Inflammatory macrophage (primary cell): ENCODE data around the gene NLRC3.

Source experiments
- DNase-seq, 2 donors: peaks; one replicate each; pipeline ENCODE4 v3.0.0-alpha.2; 2020 to 2022

NLRC3 gene

DNA sequence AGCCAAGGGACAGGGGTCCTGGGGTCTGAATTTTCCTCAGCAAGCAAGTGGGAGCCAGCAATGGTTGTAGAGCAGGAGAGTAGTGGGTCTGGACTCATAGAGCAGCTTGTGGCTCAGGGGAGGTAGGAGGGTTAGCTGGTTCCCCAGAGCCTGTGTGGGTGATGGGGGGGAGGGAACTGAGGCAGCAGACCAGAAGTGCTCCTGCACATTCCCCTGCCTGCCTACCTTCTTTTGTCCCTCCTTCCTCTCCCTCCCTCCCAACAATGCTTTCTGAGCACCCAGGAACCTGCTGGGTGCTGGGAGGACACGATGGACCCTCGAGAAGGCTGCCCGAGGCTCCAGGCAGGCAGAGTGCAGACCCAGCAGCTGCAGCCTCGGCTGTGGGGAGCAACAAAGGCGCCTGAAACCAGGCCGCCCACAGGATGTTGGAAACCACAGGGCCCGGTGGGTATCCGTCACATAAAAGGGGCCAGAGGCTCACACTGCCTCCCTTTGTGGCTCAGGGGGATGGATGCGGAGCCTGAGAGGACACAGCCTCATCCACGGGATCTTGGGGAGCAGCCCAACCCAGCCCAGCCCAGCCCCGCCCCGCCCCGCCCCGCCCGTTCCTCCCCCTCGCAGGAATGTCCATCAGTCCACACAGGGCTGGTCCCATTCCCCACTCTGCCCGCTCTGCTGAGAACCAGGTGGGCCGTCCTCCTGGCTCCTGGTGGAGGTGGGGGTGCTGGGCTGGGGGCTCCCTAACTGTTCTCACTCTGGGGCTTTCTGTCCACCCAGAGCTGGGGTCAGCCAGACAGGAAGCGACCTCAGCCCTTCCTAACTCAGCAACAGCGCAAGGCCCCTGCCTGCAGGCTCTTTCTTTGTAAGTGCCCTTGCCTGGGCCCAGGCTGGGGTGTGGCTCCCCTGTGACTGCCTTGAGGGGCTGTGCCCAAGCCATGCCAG is 1.7 kb upstream of the NLRC3 start:
- DNase-seq: no peak

DNA sequence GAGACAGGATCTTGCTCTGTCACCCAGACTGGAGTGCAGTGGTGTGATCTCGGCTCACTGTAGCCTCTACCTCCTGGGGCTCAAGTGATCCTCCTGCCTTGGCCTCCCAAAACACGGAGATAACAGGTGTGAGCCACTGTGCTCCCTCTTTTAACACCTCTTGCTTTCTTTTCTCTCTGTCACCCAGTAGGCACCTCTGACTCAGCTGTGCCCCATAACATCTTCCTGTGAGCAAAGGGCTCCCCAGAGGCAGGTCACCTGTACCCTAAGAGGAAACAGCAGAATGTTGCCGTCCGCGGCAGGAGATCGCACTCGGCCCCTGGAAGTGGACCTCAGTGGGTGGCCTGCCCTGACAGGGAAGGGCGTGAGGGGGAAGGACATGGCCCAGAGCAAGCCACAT is 918 bp upstream of the NLRC3 start:
- DNase-seq: no peak

DNA sequence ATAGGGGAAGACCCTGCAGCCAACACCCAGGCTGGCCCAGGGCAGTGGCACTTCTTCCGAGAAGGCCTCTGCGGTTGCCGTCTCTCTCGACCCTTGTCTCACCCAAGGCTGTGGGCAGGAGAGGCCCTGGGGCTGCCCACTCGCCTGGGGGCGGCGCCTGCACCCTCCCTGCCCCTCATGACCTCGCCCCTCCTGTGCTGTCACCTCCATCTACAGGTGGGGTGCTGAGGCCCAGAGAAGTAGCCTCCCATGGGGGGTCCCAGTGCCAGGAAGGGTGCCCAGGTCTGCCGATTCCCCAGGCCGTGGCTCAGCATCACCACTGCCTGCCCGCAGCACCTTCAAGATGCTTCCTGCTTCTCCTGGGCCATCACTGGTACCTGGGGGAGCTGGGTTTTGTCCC is 992 bp downstream of the NLRC3 start:
- no peak for DNase-seq

DNA sequence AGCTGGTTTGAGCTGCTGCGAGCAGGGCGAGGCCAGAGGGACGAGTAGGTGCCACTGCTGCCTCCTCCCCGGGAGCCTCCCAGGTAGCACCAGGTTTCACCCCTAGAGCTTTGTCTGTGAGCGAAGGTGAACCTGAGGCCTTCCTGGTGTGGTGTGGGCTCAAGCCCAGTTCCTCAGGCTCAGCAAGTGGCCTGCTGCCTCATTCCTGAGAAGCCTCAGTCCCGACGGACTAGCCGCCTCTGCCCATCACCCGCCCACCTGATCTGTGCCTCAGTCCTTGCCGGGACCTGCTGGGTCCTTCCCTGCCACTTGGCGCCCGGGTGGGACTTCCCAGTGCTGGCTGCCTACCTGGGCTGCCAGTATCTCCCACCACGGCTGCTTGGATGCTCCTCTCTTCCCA is 1.7 kb downstream of the NLRC3 start:
- DNase-seq: no peak

DNA sequence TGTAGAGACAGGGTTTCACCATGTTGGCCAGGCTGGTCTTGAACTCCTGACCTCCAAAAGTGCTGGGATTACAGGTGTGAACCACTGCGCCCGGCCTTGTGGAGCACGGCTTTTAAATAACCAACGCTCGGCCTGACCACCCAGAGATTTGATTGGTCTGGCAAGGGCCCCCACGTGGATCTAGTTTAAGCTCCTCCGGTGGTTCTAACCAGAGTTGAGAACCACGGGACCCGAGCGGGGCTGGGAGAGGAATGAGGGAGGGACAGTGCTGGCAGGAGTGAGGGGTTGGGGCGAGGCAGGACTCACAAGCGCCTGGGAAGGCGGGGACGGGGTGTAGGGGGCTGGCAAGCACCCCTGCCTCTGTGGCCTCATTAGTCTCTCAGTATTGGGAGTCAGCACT is 3.0 kb downstream of the NLRC3 start:
- DNase-seq: no peak

DNA sequence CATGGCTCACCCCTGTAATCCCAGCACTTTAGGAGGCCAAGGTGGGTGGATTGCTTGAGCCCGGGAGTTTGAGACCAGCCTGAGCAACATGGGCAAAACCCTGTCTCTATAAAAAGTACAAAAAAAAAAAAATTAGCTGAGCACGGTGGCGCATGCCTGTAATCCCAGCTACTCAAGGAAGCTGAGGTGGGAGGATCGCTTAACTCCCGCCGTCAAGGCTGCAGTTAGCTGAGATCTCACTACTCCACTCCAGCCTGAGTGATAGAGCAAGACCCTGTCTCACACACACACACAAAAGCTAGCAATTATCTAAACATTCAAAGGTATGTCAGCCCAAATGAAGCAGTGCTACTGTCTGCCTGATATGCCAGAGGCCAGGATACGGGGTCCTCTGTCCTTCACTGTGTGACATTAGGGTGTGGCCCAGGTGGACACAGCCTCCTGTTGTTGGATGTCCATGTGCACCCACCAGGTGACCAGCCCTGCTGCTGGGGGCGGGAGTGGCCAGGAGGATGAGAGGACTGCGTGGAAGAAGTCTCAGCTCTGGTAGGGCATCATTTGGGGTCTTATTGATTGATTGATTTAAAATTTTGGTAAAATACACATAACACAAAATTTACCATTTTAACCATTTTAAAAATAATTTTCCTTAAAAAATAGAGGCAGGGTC is 3.9 kb downstream of the NLRC3 start:
- no peak for DNase-seq

DNA sequence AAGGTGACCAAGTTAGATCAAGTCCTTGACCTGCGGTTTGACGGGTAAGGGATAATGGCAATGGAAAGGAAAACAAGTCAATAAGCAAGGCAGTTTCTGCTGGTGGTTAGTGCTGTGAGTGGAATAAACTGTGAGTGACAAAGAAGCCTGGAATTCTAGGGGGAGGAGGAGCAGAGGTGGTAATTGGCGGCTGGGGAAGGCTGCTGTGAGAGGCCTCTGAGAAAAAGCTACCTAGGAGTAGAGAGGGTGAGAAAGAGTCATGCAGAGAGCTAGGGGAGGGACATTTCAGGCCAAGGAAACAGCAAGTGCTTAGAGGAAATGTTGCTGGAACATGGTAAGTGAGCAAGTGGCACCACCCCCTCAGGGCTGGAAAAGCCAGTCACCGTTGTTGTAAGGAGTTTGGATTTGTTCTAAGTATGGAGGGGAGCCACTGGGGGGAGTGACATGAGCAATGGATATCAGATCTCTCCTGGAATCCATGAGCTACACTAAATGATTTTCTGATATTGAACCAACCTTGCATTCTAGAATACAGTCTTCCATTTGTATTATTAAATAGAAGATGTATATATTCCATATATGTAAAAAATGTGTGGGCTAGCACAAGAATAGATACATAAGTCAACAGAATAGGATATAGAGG is 6.7 kb downstream of the NLRC3 start:
- DNase-seq: no peak

DNA sequence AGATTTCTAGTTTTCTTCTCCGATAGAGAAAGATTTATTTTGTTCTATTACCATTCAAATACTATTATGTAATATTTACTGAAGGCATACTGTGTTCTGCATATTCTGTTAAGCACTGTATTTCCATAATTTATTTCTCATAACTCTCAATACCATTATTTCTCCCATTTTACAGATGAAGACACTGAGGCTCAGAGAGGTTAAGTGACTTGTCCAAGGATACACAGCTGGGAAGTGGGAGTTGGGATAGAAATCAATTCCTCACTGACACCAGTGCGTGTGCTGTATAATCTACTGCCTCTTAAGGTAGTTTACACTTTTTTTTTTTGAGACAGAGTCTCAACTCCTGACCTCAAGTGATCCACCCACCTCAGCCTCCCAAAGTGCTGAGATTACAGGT is 7.4 kb downstream of the NLRC3 start:
- DNase-seq: no peak

DNA sequence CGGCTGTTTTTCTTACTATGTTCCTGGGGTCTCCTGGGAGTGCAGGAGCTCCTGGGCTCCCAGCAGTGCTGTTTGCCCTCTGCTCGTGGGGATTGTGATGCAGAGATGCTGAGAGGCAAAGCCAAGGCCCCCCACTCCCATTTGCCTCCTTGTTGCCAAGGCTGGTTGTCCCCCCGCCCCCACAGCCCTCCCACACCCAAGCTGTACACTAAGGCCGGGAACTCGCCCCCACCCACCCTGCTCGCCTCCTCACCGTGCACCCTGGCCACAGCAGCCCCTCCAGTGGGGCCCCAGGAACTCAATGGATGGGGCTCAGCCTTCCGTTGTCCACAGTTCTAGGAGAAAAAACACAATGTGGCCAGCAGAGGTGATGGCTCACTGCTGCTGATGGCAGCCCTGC is 10.2 kb downstream of the NLRC3 start:
- DNase-seq: no peak

DNA sequence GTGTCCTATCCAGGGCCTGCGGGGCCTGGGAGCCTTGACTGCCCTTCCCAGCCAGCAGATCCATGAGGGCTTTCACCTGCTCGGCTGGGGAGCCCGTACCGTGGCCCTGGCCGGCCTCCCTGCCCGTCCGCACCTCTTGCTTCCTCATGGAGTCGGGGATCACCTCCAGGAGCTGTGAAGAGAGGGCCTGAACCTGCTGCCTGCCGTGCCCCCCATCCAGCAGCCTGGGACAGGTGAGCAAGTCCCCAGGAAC is 12.4 kb downstream of the NLRC3 start:
- no peak for DNase-seq

DNA sequence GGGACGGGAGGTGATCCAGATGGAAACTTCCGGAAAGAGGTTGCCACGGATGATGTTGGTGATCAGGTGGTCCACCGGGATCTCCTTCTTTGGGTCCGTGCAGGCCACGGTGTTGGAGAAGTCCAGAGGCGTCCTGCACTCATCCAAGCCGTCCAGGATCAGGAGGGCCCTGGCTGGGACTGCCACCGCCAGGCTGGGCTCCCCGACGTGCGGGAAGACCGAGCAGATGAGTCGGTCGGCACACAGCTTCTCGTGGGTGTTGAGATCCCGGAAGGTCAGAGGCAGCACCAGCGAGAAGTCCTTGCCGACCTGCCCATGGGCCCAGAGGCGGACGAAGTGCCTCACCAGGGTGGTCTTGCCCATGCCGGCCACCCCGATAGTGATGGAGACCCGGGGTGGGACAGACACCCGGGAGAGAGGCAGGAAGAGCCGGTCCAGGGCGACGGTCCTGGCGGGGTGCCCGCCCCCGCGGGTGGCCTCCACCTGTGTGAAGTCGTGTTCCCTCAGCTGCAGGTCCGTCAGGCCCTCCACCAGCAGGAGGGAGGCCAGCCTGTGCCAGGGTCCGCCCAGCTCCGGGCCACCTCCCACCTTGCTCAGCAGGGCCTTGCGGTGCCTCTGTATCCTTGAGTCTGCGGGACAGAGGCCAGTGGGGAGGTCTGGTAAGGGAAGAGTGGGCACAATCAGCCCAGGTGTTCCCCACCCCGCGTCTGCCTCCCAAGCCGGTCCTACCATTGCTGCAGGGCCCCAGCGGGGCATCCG is 12.9 kb downstream of the NLRC3 start:
- DNase-seq: no peak

DNA sequence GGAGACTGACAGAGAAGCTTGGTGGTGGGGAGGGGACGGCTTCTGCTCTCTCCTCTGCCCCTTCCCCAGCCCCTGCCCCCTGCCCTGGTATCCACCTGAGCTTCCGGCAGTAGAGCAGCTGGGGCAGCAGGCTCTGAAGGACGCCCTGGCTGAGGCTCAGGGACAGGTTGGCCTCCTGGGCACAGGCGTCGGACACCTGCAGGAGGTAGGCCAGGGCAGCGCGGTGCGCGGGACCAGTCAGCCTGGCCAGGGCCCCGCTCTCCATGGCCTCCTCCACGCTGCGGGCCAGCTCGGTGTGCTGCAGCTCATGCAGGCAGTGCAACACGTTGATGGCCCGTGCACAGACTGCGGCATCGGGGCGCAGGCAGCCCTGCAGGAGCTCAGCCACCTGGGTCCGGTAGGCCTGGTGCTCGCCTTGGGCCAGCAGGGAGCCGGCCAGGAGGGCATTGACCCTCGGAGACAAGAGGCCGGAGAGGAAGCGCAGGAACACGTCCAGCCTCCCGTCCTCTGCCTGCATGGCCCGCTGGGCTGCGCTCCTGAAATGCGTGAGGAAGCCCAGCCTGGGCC is 14.2 kb downstream of the NLRC3 start:
- no peak for DNase-seq

DNA sequence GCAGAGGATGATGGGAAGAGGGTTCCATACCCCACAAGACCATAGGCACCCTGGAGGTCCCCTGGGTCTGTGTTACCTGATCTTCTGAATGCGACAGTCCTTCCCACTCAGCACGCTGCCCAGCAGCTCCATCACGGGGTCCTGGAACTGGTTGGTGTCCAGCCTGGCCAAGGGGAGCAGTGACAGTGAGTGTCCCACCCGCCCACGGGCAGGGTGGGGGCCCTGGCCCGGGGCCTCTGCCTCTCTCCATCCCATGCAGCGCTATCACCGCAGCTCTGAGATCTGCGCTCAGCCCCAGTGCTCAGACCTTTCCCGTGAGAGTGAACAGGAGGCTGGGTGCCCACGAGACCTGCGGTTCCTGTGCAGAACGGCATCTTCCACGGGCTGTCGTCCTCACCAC is 15.6 kb downstream of the NLRC3 start:
- DNase-seq: no peak

DNA sequence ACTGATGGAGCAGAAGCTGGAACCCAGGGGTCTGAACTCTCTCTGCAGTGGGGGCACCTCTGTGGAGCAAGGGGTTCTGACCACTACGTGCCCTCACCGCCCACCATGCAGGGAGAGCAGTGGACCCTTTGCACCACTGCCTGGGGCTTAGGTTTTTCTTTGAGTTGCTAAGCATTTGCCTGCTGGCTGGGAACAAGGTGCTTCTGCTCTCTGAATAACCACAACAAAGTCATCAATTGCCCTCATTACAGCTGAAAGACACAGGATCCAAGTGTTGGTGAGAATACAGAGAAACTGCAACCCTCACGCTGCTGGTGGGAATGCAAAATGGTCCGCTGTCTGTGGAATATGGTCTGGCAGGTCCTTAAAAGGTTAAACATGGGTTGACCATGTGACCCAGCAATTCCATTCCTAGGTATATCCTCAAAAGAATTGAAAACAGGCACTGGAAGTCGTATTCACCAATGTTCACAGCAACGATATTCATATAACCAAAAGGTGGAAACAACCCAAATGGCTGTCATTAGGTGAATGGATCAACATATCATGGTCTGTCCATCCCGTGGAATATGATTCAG is 22.8 kb downstream of the NLRC3 start:
- no peak for DNase-seq

DNA sequence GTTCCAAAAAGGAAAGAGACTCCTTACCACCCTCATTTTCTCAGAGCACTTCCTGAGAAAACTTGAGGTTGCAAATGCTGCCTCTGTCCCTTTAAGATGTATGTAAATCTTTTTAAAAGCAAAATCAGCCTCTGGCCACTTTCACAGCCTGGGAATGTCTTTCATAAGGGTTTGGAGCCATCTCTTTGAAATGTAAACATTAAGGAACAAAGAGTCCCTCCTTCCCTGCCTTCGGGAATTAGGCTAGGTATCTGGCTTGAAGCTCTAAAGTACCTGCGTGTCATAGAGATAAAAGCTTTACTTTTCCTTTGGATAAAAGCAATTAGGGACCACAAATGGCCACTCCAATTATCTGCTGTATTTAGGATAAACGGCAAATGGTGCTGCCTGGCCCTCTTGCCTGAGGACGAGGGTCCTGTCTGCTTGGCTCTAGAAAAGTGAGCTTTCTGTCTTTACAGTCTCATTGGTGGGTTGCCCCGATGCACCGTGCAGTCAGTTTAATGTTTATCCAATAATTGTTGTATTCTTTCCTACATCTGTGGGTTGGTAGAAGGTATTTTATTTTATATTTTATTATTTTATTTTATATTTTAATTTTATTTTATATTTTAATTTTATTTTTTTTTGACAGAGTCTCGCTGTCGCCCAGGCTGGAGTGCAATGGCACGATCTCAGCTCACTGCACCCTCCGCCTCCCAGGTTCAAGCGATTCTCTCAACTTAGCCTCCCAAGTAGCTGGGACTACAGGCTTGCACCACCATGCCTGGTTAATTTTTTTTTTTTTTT is 23.9 kb downstream of the NLRC3 start:
- no peak for DNase-seq

DNA sequence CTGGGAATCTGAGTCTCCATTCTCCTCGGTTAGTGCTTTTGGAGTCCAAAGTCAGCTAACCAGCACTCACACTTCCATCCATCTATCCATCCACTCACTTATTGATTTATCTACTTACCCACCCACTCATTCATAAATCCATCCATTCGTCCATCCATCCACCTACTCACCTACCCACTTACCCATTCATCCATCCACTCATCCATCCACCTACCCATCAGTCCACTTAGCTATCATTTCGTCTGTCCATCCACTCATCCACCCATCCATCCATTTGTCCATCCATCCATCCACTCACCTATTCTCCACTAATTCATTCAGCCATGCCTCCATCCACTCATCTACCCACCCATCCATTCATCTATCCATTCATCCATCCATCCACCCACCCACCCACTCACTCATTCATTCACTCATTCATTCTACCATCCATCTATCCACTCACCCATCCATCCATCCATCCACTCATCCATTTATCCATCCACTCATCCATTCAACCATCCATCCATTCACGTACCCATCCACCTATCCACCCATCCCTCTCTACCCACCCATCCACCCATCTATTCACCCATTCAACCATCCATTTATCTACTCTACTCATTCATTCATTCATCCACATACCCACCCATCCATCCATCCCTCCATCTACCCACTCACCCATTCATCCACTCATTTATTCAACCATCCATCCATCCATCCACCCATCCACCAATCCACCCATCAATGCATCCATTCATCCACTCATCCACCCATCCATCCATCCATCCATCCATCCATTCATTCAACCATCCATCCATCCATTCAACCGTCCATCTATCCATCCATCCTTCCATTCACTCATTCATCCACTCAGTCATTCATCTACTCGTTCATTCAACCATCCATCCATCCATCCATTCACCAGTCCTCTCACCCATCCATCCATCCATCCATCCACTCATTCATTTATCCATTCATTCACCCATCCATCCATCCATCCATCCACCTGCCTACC is 26.1 kb downstream of the NLRC3 start:
- no peak for DNase-seq

DNA sequence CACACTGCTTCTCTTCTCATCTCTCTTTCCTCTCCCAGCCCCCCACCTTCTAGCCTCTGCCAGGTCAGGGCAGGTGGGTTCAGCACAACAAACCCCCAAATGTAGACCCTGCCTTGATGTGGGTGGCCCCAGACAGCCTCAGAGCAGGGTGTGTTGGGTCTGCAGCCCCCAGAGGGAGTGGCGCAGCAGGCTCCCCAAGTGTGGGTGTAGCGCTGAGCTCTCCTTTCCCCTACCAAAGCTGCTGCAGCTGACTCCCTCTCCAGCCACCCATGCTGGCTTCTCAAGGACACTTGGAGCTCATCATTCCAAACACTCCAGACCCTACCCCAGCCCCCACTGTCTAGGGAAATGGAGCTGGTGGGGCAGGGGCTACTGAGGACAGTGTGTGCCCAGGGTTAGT is 27.3 kb downstream of the NLRC3 start:
- DNase-seq: no peak

DNA sequence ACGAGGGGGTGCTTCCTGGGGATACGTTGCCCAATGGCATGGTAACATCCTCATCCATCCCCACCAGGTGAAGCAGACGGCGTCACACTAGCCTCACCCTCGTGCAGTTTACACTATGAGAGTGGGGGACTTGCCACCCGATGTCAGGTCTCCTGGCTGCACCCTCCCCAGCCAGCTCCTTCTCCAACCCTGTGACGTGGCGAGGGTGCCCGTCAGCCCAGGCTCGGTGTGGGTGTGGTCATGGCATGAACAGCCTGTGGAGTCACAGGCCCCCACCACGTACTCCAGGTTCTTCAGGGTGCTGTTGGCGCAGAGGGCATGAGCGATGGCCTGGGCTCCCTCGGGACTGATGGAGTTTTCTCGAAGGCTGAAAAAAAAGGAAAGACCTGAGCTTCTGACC is 28.3 kb downstream of the NLRC3 start:
- DNase-seq: no peak

DNA sequence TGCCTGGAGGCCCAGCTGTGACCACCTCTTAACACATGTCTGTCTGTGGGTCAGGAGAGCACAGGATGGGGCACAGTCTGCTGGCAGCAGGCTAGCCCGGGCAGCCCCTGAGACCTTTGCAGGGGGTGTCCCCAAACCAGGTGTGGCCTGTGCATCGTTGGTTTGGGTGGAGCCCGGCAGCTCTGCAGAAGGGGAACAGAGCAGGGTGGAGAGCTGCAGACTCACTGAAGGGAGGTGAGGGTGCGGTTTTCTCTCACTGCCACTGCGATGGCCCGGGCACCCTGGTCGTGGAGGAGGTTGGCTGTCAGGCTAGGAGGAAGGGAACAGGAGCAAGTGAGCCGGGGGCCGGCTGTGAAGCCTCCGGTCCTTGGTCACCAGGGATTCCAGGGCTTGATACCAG is 28.8 kb downstream of the NLRC3 start:
- DNase-seq: no peak

DNA sequence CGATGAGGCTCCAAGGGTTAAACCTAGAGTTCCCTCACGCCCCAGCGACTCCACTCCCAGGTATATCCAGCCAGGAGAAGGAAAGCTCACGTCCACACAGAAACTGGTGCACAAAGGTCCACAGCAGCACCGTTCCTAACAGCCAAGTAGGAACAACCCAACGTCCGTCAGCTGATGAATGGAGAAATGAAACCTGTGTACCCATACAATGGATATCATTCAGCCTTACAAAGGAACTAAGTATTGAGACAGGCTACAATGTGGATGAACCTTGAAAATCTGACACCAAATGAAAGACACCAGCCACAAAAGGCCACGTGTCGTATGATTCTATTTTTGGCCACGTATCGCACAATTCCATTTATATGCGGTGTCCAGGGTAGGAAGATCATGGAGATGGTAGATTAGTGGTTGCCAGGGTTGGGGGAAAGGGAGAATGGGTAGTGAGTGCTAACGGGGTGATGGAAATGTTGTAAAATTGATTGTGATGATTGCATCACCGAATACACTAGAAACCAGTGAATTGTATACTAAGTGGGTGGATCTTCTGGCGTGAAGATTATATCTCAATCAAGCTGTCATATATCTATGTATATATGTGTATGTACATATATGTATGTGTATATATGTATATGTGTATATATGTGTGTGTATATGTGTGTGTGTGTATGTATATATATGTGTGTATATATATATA is 30.1 kb downstream of the NLRC3 start:
- peak; percentile 52 to 61 for DNase-seq
